Mononuclear cell (primary cell): ENCODE measurements around the gene USHBP1. TPM values are rescaled to one million over a fixed set of nuclear protein-coding genes. Genes with fewer than 3 reads are reported as not detected.
"Not testable (repeated sequence)": the region's sequence is repeated elsewhere in the genome, so short reads cannot be mapped to it uniquely, and the experiment has no call there.

Source experiments
- H3K27me3 ChIP-seq: 2 replicates; pipeline ENCODE4 v1.6.0; 2011; ENCODE audit warnings: low read length, control low read depth; ENCODE audit not compliant: insufficient read depth
- H3K4me1 ChIP-seq: 2 replicates; pipeline ENCODE4 v1.5.1; 2011; ENCODE audit warnings: mild to moderate bottlenecking, low read length, control low read depth; ENCODE audit not compliant: insufficient read depth
- H3K4me3 ChIP-seq: 2 replicates; pipeline ENCODE4 v1.5.1; 2011; ENCODE audit warnings: mild to moderate bottlenecking, low read length, moderate library complexity
- H3K9me3 ChIP-seq: 2 replicates; pipeline ENCODE4 v1.5.1; 2011; ENCODE audit warnings: low read depth, mild to moderate bottlenecking, control low read depth, low read length
- total RNA-seq: library from RNA; depleted of rRNA; stranded (reverse); fragments of >200 nt; gene quantifications from one replicate; pipeline ENCODE4 v1.2.3, GENCODE V29; 2012

Gene USHBP1
- total RNA-seq, 1 donor: under 0.01 TPM

- Histone ChIP-seq H3K4me3 (no peak overlapping the region), H3K27me3 (no peaks in the 10 kb centered on the region), H3K4me1 (peaks cover 23% of the 10 kb centered on the region), H3K9me3 (no peaks in the 10 kb centered on the region)
Observed at GRCh38 chr19:17283504-17283996, 19.0 kb upstream of the USHBP1 start.

GRCh38 chr19:17282488-17283125 is 18.1 kb upstream of the USHBP1 start:
- peaks cover 23% of the 10 kb centered on the region for H3K4me1 ChIP-seq
- H3K9me3 ChIP-seq: no peaks in the 10 kb centered on the region
- no peaks in the 10 kb centered on the region for H3K27me3 ChIP-seq
- H3K4me3 ChIP-seq: peak overlapping the region; percentile 44

- H3K27me3 ChIP-seq: no peaks in the 10 kb centered on the region
- H3K4me3 ChIP-seq: peak within 1 kb of the TSS; percentile 44
- H3K9me3 ChIP-seq: no peaks in the 10 kb centered on the region
- H3K4me1 ChIP-seq: peaks cover 23% of the 10 kb centered on the region
Observed at GRCh38 chr19:17281391-17282304, 17.1 kb upstream of the USHBP1 start, which contains the start of gene ANKLE1. Gene ANKLE1 (plus strand): TSS chr19:17281901. CDS start chr19:17281921, 20 bp downstream.

GRCh38 chr19:17279436-17279835 is 14.9 kb upstream of the USHBP1 start:
- H3K9me3 ChIP-seq: no peaks in the 10 kb centered on the region
- no peak overlapping the region for H3K4me3 ChIP-seq
- H3K4me1 ChIP-seq: peaks cover 23% of the 10 kb centered on the region
- no peaks in the 10 kb centered on the region for H3K27me3 ChIP-seq

GRCh38 chr19:17275441-17276175 is 11.1 kb upstream of the USHBP1 start:
- Histone ChIP-seq H3K27me3 (no peaks in the 10 kb centered on the region), H3K4me1 (no peaks in the 10 kb centered on the region), H3K4me3 (no peak overlapping the region), H3K9me3 (no peaks in the 10 kb centered on the region)

- not testable (repeated sequence) for H3K4me3 ChIP-seq, H3K4me1 ChIP-seq, H3K9me3 ChIP-seq, H3K27me3 ChIP-seq
Observed at GRCh38 chr19:17274892-17275291, 10.3 kb upstream of the USHBP1 start.

- peaks cover 25% of the 10 kb centered on the region for H3K4me1 ChIP-seq
- no peaks in the 10 kb centered on the region for H3K27me3 ChIP-seq
- H3K4me3 ChIP-seq: no peak overlapping the region
- H3K9me3 ChIP-seq: no peaks in the 10 kb centered on the region
Observed at GRCh38 chr19:17268754-17269153, 4.2 kb upstream of the USHBP1 start.

GRCh38 chr19:17266975-17267788 is 2.6 kb upstream of the USHBP1 start, which contains the start of gene BABAM1:
Gene BABAM1 (plus strand): TSS chr19:17267443. CDS start chr19:17268807, 1,364 bp downstream.
- H3K4me3 ChIP-seq: peak within 1 kb of the TSS; percentile 94

GRCh38 chr19:17266589-17266974 is 2.0 kb upstream of the USHBP1 start:
- Histone ChIP-seq H3K27me3 (no peaks in the 10 kb centered on the region), H3K4me3 (no peak overlapping the region), H3K9me3 (no peaks in the 10 kb centered on the region), H3K4me1 (peaks cover 25% of the 10 kb centered on the region)

More at GRCh38 chr19:17266975-17267788, 2.6 kb upstream of the USHBP1 start, which contains the start of gene BABAM1:
- H3K4me1 ChIP-seq: peaks cover 25% of the 10 kb centered on the region
- H3K9me3 ChIP-seq: no peaks in the 10 kb centered on the region
- no peaks in the 10 kb centered on the region for H3K27me3 ChIP-seq

- Histone ChIP-seq H3K9me3 (no peaks in the 10 kb centered on the region), H3K27me3 (no peaks in the 10 kb centered on the region), H3K4me1 (peaks cover 25% of the 10 kb centered on the region), H3K4me3 (no peak overlapping the region)
Observed at GRCh38 chr19:17266026-17266425, 1.5 kb upstream of the USHBP1 start.

GRCh38 chr19:17263712-17264640 is 569 bp downstream of the USHBP1 start:
- Histone ChIP-seq H3K4me1 (peaks cover 25% of the 10 kb centered on the region), H3K9me3 (no peaks in the 10 kb centered on the region), H3K4me3 (no peak overlapping the region), H3K27me3 (no peaks in the 10 kb centered on the region)

GRCh38 chr19:17262557-17262956 is 2.0 kb downstream of the USHBP1 start:
- H3K4me3 ChIP-seq: no peak overlapping the region
- no peaks in the 10 kb centered on the region for H3K9me3 ChIP-seq
- no peaks in the 10 kb centered on the region for H3K27me3 ChIP-seq
- peaks cover 14% of the 10 kb centered on the region for H3K4me1 ChIP-seq

GRCh38 chr19:17260842-17261325 is 3.7 kb downstream of the USHBP1 start:
- Histone ChIP-seq H3K27me3 (no peaks in the 10 kb centered on the region), H3K9me3 (no peaks in the 10 kb centered on the region), H3K4me3 (no peak overlapping the region), H3K4me1 (peaks cover 4% of the 10 kb centered on the region)
